HepG2 (cell line): ENCODE data around the gene LDLR. TPM values are rescaled to one million over a fixed set of nuclear protein-coding genes. Genes with fewer than 3 reads are reported as not detected.

Experiments used
- HDAC1 ChIP-seq: sonication (generic); formaldehyde crosslinking; IDR thresholded peaks from 2 replicates; pipeline ENCODE4 v1.5.1; 2020; ENCODE audit warnings: mild to moderate bottlenecking, missing genetic modification reagents
- HNRNPL ChIP-seq: fragments of 200-400 bp; formaldehyde crosslinking; IDR thresholded peaks from 2 replicates; pipeline ENCODE4 v1.6.1; 2017; ENCODE audit warnings: mild to moderate bottlenecking, low read depth, low read length
- NPAS2 ChIP-seq: sonication (generic); formaldehyde crosslinking; IDR thresholded peaks from 2 replicates; pipeline ENCODE4 v1.8.0; 2022; ENCODE audit warnings: mild to moderate bottlenecking, missing genetic modification reagents, borderline replicate concordance
- RAD51 ChIP-seq: fragments of 450-650 bp; IDR thresholded peaks from 2 replicates; pipeline ENCODE4 v1.6.1; 2016; ENCODE audit warnings: borderline replicate concordance
- SMC3 ChIP-seq: IDR thresholded peaks from 2 replicates; pipeline ENCODE4 v1.6.1; 2011; ENCODE audit warnings: low read length, improper control_type of control experiment
- THYN1 ChIP-seq: sonication (generic); formaldehyde crosslinking; IDR thresholded peaks from 2 replicates; pipeline ENCODE4 v1.8.1; 2023; ENCODE audit warnings: low read depth, mild to moderate bottlenecking, moderate library complexity, missing genetic modification reagents, borderline replicate concordance
- ZMAT3 ChIP-seq: sonication (generic); formaldehyde crosslinking; conservative IDR thresholded peaks from 2 replicates; pipeline ENCODE4 v1.7.0; 2021; ENCODE audit warnings: missing genetic modification reagents
- ZNF225 ChIP-seq: sonication (generic); formaldehyde crosslinking; IDR thresholded peaks from 2 replicates; pipeline ENCODE4 v1.4.0; 2020; ENCODE audit warnings: mild to moderate bottlenecking, missing genetic modification reagents
- ZNF615 ChIP-seq: sonication (generic); formaldehyde crosslinking; IDR thresholded peaks from 2 replicates; pipeline ENCODE4 v1.5.0; 2020; ENCODE audit warnings: mild to moderate bottlenecking, missing genetic modification reagents, borderline replicate concordance
- ZNF788 ChIP-seq: sonication (generic); formaldehyde crosslinking; IDR thresholded peaks from 2 replicates; pipeline ENCODE4 v1.5.0; 2020; ENCODE audit warnings: mild to moderate bottlenecking, missing genetic modification reagents, borderline replicate concordance
- ZNF816 ChIP-seq: sonication (generic); formaldehyde crosslinking; IDR thresholded peaks from 2 replicates; pipeline ENCODE4 v1.8.0; 2022; ENCODE audit warnings: missing genetic modification reagents, mild to moderate bottlenecking, borderline replicate concordance
- polyA plus RNA-seq, 8 experiments: library from polyadenylated mRNA; depleted of rRNA in 3 of 8; stranded (reverse) in 7 of 8; unstranded in 1 of 8; fragments of >200 nt; fragmentation: Illumina TruSeq in 4 of 8; extraction: Trizol in 4 of 8; gene quantifications; 2 replicates each; pipeline versions ENCODE4 v1.2.1 to v1.2.3, GENCODE V29; 2011 to 2016; ENCODE audit warnings: low read depth in 4 of 8, missing spikeins in 1 of 8, mixed read lengths in 1 of 8; ENCODE audit not compliant: insufficient read depth in 1 of 8
- total RNA-seq, 5 experiments: library from RNA; depleted of rRNA; stranded (reverse); fragments of >200 nt; fragmentation: Illumina TruSeq; extraction: Trizol; gene quantifications; 2 replicates each; pipeline ENCODE4 v1.2.3, GENCODE V29; 2016; ENCODE audit warnings: low read depth in 1 of 5
- TF ChIP-seq, protein P1 (sequence below): sonication (generic); formaldehyde crosslinking; IDR thresholded peaks from 2 replicates; pipeline ENCODE4 v1.5.1; 2020; ENCODE audit warnings: missing genetic modification reagents, mild to moderate bottlenecking, borderline replicate concordance
- TF ChIP-seq, protein P2 (sequence below): sonication (generic); formaldehyde crosslinking; IDR thresholded peaks from 2 replicates; pipeline ENCODE4 v1.4.0; 2020; ENCODE audit warnings: missing genetic modification reagents
- TF ChIP-seq, protein P3 (sequence below): sonication (generic); formaldehyde crosslinking; IDR thresholded peaks from 2 replicates; pipeline ENCODE4 v1.5.1; 2020; ENCODE audit warnings: missing genetic modification reagents, mild to moderate bottlenecking, borderline replicate concordance
- TF ChIP-seq, protein P4 (sequence below): sonication (generic); formaldehyde crosslinking; IDR thresholded peaks from 2 replicates; pipeline ENCODE4 v1.4.0; 2020; ENCODE audit warnings: low read depth, missing genetic modification reagents
- TF ChIP-seq, protein P5 (sequence below): sonication (generic); formaldehyde crosslinking; IDR thresholded peaks from 2 replicates; pipeline ENCODE4 v1.8.1; 2023; ENCODE audit warnings: mild to moderate bottlenecking, missing genetic modification reagents

The LDLR gene
- total and polyA plus RNA-seq, 2 of the 13 experiments (the other 11 are each of a cell fraction or from before 2014, with no cell fraction given) = 51.6 to 92.5 TPM

DNA sequence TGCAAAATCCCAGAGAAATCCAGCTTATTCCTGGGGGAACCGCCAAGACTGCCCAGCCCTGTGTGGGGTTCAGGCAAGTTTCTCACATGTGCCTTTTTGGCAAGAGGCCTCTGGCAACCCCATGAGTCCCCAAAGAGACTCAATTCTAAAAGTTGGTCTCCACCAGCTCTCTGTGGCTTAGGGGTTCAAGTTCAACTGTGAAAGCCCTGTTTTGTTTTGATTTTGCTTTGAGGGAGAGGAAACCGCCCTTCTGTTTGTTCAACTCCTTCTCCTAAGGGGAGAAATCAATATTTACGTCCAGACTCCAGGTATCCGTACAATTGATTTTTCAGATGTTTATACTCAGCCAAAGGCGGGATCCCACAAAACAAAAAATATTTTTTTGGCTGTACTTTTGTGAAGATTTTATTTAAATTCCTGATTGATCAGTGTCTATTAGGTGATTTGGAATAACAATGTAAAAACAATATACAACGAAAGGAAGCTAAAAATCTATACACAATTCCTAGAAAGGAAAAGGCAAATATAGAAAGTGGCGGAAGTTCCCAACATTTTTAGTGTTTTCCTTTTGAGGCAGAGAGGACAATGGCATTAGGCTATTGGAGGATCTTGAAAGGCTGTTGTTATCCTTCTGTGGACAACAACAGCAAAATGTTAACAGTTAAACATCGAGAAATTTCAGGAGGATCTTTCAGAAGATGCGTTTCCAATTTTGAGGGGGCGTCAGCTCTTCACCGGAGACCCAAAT, 583 bp upstream of the LDLR start (continued):
- no peak for TF ChIP-seq ZNF788 (CRISPR knock-in tag)
- no peak for TF ChIP-seq RAD51
- TF ChIP-seq, protein P1, sequence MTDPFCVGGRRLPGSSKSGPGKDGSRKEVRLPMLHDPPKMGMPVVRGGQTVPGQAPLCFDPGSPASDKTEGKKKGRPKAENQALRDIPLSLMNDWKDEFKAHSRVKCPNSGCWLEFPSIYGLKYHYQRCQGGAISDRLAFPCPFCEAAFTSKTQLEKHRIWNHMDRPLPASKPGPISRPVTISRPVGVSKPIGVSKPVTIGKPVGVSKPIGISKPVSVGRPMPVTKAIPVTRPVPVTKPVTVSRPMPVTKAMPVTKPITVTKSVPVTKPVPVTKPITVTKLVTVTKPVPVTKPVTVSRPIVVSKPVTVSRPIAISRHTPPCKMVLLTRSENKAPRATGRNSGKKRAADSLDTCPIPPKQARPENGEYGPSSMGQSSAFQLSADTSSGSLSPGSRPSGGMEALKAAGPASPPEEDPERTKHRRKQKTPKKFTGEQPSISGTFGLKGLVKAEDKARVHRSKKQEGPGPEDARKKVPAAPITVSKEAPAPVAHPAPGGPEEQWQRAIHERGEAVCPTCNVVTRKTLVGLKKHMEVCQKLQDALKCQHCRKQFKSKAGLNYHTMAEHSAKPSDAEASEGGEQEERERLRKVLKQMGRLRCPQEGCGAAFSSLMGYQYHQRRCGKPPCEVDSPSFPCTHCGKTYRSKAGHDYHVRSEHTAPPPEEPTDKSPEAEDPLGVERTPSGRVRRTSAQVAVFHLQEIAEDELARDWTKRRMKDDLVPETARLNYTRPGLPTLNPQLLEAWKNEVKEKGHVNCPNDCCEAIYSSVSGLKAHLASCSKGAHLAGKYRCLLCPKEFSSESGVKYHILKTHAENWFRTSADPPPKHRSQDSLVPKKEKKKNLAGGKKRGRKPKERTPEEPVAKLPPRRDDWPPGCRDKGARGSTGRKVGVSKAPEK (CRISPR knock-in tag) = no peak
- no peak for TF ChIP-seq THYN1 (CRISPR knock-in tag)
- TF ChIP-seq ZMAT3 (CRISPR knock-in tag) = no peak
- peak; percentile 19; the same call in 1 of the 2 replicates for TF ChIP-seq ZNF816
- TF ChIP-seq, protein P2, sequence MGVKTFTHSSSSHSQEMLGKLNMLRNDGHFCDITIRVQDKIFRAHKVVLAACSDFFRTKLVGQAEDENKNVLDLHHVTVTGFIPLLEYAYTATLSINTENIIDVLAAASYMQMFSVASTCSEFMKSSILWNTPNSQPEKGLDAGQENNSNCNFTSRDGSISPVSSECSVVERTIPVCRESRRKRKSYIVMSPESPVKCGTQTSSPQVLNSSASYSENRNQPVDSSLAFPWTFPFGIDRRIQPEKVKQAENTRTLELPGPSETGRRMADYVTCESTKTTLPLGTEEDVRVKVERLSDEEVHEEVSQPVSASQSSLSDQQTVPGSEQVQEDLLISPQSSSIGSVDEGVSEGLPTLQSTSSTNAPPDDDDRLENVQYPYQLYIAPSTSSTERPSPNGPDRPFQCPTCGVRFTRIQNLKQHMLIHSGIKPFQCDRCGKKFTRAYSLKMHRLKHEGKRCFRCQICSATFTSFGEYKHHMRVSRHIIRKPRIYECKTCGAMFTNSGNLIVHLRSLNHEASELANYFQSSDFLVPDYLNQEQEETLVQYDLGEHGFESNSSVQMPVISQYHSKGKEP (CRISPR knock-in tag) = no peak
- TF ChIP-seq, protein P3, sequence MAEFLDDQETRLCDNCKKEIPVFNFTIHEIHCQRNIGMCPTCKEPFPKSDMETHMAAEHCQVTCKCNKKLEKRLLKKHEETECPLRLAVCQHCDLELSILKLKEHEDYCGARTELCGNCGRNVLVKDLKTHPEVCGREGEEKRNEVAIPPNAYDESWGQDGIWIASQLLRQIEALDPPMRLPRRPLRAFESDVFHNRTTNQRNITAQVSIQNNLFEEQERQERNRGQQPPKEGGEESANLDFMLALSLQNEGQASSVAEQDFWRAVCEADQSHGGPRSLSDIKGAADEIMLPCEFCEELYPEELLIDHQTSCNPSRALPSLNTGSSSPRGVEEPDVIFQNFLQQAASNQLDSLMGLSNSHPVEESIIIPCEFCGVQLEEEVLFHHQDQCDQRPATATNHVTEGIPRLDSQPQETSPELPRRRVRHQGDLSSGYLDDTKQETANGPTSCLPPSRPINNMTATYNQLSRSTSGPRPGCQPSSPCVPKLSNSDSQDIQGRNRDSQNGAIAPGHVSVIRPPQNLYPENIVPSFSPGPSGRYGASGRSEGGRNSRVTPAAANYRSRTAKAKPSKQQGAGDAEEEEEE (CRISPR knock-in tag) = no peak
- TF ChIP-seq, protein P4, sequence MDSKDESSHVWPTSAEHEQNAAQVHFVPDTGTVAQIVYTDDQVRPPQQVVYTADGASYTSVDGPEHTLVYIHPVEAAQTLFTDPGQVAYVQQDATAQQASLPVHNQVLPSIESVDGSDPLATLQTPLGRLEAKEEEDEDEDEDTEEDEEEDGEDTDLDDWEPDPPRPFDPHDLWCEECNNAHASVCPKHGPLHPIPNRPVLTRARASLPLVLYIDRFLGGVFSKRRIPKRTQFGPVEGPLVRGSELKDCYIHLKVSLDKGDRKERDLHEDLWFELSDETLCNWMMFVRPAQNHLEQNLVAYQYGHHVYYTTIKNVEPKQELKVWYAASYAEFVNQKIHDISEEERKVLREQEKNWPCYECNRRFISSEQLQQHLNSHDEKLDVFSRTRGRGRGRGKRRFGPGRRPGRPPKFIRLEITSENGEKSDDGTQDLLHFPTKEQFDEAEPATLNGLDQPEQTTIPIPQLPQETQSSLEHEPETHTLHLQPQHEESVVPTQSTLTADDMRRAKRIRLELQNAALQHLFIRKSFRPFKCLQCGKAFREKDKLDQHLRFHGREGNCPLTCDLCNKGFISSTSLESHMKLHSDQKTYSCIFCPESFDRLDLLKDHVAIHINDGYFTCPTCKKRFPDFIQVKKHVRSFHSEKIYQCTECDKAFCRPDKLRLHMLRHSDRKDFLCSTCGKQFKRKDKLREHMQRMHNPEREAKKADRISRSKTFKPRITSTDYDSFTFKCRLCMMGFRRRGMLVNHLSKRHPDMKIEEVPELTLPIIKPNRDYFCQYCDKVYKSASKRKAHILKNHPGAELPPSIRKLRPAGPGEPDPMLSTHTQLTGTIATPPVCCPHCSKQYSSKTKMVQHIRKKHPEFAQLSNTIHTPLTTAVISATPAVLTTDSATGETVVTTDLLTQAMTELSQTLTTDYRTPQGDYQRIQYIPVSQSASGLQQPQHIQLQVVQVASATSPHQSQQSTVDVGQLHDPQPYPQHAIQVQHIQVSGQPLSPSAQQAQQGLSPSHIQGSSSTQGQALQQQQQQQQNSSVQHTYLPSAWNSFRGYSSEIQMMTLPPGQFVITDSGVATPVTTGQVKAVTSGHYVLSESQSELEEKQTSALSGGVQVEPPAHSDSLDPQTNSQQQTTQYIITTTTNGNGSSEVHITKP (CRISPR knock-in tag) = no peak
- no peak for TF ChIP-seq ZNF615 (CRISPR knock-in tag)
- TF ChIP-seq HNRNPL = no peak
- TF ChIP-seq NPAS2 (CRISPR knock-in tag) = no peak
- TF ChIP-seq SMC3 = 0 out of 2 replicates have a peak, but pooled peaks have one; percentile 12
- TF ChIP-seq, protein P5, sequence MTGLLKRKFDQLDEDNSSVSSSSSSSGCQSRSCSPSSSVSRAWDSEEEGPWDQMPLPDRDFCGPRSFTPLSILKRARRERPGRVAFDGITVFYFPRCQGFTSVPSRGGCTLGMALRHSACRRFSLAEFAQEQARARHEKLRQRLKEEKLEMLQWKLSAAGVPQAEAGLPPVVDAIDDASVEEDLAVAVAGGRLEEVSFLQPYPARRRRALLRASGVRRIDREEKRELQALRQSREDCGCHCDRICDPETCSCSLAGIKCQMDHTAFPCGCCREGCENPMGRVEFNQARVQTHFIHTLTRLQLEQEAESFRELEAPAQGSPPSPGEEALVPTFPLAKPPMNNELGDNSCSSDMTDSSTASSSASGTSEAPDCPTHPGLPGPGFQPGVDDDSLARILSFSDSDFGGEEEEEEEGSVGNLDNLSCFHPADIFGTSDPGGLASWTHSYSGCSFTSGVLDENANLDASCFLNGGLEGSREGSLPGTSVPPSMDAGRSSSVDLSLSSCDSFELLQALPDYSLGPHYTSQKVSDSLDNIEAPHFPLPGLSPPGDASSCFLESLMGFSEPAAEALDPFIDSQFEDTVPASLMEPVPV (CRISPR knock-in tag) = no peak
- TF ChIP-seq HDAC1 (CRISPR knock-in tag) = no peak; the same call in 1 of the 2 replicates
- no peak for TF ChIP-seq ZNF225 (CRISPR knock-in tag)
